Measurements from ENCODE around the gene IGSF6. TPM values are rescaled to one million over a fixed set of nuclear protein-coding genes. Genes with fewer than 3 reads are reported as not detected.

Gene IGSF6
- total RNA-seq, 1 donor from 2014 or later, result 0.29 TPM

GRCh38 chr16:21673469-21673868, 21.1 kb upstream of the IGSF6 start:
- Mint-ChIP-seq H3K36me3 (ENCODE audit: low read depth) (no peaks in the 10 kb centered on the region), H3K4me3 (no peak overlapping the region), H3K4me1 (no peaks in the 10 kb centered on the region), H3K27ac (no peak overlapping the region), H3K27me3 (peaks cover 11% of the 10 kb centered on the region), H3K9me3 (peaks cover 3% of the 10 kb centered on the region)
- intact Hi-C loops (cut with micrococcal nuclease), result no loop called here
- ATAC-seq (ENCODE audit: low read depth) (no peak), DNase-seq (no peak)
- TF ChIP-seq, protein P1, sequence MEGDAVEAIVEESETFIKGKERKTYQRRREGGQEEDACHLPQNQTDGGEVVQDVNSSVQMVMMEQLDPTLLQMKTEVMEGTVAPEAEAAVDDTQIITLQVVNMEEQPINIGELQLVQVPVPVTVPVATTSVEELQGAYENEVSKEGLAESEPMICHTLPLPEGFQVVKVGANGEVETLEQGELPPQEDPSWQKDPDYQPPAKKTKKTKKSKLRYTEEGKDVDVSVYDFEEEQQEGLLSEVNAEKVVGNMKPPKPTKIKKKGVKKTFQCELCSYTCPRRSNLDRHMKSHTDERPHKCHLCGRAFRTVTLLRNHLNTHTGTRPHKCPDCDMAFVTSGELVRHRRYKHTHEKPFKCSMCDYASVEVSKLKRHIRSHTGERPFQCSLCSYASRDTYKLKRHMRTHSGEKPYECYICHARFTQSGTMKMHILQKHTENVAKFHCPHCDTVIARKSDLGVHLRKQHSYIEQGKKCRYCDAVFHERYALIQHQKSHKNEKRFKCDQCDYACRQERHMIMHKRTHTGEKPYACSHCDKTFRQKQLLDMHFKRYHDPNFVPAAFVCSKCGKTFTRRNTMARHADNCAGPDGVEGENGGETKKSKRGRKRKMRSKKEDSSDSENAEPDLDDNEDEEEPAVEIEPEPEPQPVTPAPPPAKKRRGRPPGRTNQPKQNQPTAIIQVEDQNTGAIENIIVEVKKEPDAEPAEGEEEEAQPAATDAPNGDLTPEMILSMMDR (IDR thresholded peaks at IDR 0.05), result no peak
- POLR2A ChIA-PET, result no interaction called here
- CTCF ChIA-PET, result no interaction called here

GRCh38 chr16:21667575-21667974, 15.2 kb upstream of the IGSF6 start:
- Mint-ChIP-seq H3K4me3 (no peak overlapping the region), H3K27me3 (peaks cover 5% of the 10 kb centered on the region), H3K36me3 (ENCODE audit: low read depth) (no peaks in the 10 kb centered on the region), H3K9me3 (no peaks in the 10 kb centered on the region), H3K4me1 (peaks cover 12% of the 10 kb centered on the region), H3K27ac (no peak overlapping the region)
- intact Hi-C loops (cut with micrococcal nuclease), result no loop called here
- ATAC-seq (ENCODE audit: low read depth) (no peak), DNase-seq (no peak)
- TF ChIP-seq, protein P1 (IDR thresholded peaks at IDR 0.05), result no peak
- ChIA-PET CTCF (no interaction called here), POLR2A (no interaction called here)

- ChIA-PET POLR2A (no interaction called here), CTCF (interaction anchor here (1.1 to 1.3 kb wide), 2 partner anchors 9 to 42 kb away, joined by 4 to 6 read pairs; no protein-coding TSS in a partner anchor)
- TF ChIP-seq, protein P1 (IDR thresholded peaks at IDR 0.05), result no peak
- intact Hi-C loops (cut with micrococcal nuclease), result no loop called here
- H3K4me1 Mint-ChIP-seq, result peaks cover 13% of the 10 kb centered on the region
- DNase-seq, result no peak
- peaks cover 5% of the 10 kb centered on the region for H3K27me3 Mint-ChIP-seq
- ATAC-seq (ENCODE audit: low read depth), result no peak
- H3K27ac Mint-ChIP-seq, result no peak overlapping the region
- no peak overlapping the region for H3K4me3 Mint-ChIP-seq
- H3K36me3 Mint-ChIP-seq (ENCODE audit: low read depth), result no peaks in the 10 kb centered on the region
- no peaks in the 10 kb centered on the region for H3K9me3 Mint-ChIP-seq
Observed at GRCh38 chr16:21666772-21667171, 14.4 kb upstream of the IGSF6 start.

GRCh38 chr16:21664801-21665492, 12.5 kb upstream of the IGSF6 start:
- Mint-ChIP-seq H3K4me3 (no peak overlapping the region), H3K36me3 (ENCODE audit: low read depth) (no peaks in the 10 kb centered on the region), H3K9me3 (no peaks in the 10 kb centered on the region), H3K27me3 (peaks cover 2% of the 10 kb centered on the region), H3K4me1 (peaks cover 26% of the 10 kb centered on the region), H3K27ac (no peak overlapping the region)
- TF ChIP-seq, protein P1 (IDR thresholded peaks at IDR 0.05), result no peak
- ATAC-seq (ENCODE audit: low read depth), result no peak
- POLR2A ChIA-PET, result no interaction called here
- intact Hi-C loops (cut with micrococcal nuclease), result no loop called here
- no peak for DNase-seq
- CTCF ChIA-PET, result interaction anchor here (1.3 kb wide), 1 partner anchor 8 kb away, joined by 6 read pairs; no protein-coding TSS in a partner anchor

DNA sequence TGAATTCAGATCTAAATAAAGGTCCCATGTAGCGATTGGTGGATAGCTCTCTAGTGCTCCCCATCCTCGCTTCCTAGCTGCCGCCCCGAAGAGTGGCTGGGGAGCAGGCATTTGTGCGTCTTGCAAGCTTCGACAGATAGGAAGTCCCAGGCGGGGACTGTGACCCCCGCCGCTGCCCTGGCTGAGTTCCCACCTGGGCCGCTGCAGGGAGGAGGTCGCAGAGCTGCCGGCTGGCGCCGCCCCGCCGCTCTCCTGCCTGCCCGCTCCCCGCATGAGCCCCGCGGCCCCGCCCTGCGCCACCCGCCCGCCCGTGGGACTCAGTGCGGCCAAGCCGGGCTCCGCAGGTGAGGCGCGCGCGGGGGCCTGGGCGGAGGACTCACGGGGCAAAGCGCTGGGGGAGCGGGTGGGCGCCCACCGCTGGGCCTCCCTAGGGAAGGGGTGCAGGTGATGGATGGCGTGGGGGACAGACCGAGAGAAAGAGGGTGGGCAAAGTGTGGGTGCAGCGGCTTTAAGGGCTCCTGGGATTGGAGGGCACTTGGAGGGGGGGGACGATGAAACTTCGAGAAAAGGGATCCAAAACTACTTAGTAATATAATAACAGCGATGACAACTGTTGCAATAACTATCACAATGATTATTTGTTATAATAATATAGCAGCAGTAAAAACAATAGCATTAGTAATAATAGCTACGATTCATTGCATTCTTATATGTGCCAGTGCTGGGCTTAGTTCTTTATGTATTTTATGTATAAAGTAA, 11.7 kb upstream of the IGSF6 start, which contains the start of gene OTOA:
OTOA (plus strand) TSS at position 80 of the 759 bp plus-strand sequence. CDS start 14,547 bp downstream, outside the sequence.
- TF ChIP-seq, protein P1 (IDR thresholded peaks at IDR 0.05), result no peak
- peak; percentile 43 for DNase-seq
- POLR2A ChIA-PET, result interaction anchor here (1.2 kb wide), 1 partner anchor 19 kb away, joined by 6 read pairs; no protein-coding TSS in a partner anchor
- CTCF ChIA-PET, result no interaction called here
- no peaks in the 10 kb centered on the region for H3K36me3 Mint-ChIP-seq (ENCODE audit: low read depth)
- intact Hi-C loops (cut with micrococcal nuclease), result no loop called here
- H3K9me3 Mint-ChIP-seq, result no peaks in the 10 kb centered on the region
- H3K4me3 Mint-ChIP-seq, result peak within 1 kb of the TSS; percentile 78
- peak; percentile 87 for ATAC-seq (ENCODE audit: low read depth)
- peaks cover 2% of the 10 kb centered on the region for H3K27me3 Mint-ChIP-seq
- peaks cover 35% of the 10 kb centered on the region for H3K4me1 Mint-ChIP-seq
- no peak within 1 kb of the TSS for H3K27ac Mint-ChIP-seq

All from activated B cell treated with CpG ODN at 0.5 μM for 24 hours (primary cell).